ENCODE measurements around the gene ALDH9A1. TPM values are rescaled to one million over a fixed set of nuclear protein-coding genes. Genes with fewer than 3 reads are reported as not detected.

Gene ALDH9A1
- total RNA-seq (2012; rRNA removed) (43.7 and 101 TPM in 2 replicates), polyA plus RNA-seq (2012; rRNA removed) (40.1 and 43.5 TPM in 2 replicates), Bru-seq, nascent RNA (percentile 78 among the genes with signal in this experiment), BruChase-seq, experiment 1, labeled RNA remaining after a 6-hour chase (percentile 74 among the genes with signal in this experiment), BruChase-seq, experiment 2, labeled RNA remaining after a 2-hour chase (percentile 69 among the genes with signal in this experiment)
- 12.9 and 19.0 TPM in 2 replicates for polyA plus RNA-seq (2012; cell fraction: cytosol; rRNA removed)
- 8.8 and 44.9 TPM in 2 replicates for polyA plus RNA-seq (2012; cell fraction: nucleus; rRNA removed; ENCODE audit: low replicate concordance)
- long read RNA-seq, transcript ALDH9A1-201 (11 exons, 2,696 nt): major isoform, 117 of 124 reads
- long read RNA-seq, partial matches to known transcripts: 2 of 124 reads
- long read RNA-seq, other reads (novel, unspliced or antisense): 5 of 124 reads

DNA sequence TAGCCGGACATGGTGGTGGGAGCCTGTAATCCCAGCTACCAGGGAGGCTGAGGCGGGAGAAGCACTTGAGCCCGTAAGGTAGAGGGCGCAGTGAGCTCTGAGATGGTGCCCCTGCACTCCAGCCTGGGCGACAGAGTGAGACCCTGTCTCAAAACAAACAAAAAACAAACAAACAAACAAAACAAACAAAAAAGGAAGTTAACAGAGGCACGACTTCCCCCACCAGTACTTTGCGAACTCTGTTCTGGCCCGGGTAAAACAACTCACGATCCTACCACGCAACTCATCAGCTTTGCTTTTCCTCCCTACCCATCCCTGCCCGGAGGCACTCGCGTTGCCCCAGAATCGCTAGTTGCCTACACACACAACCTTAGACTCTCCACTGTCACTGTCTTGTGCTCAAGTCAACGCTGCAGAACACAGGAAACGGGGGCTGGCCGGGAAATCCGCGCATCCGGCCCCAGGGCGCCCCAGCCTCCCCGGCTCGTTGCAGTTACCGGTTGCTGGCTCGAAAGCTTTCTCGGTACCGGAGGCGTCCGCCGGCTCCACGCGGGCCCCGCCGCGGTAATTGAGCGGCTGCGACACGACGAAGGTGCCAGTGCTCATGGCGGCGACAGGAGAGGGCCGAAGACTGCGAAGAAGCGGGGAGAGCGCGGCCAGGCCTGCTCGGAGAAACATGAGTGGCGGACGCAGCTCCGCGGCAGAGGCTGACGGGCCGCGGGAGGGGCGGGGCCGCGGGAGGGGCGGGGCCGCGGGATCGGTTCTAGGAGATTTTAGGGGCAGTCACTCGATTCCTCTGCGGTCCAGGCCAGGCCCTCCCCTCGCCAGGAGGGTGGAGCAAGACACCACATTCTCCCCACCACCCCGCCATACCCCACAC lies at the start of gene ALDH9A1:
Gene ALDH9A1, minus strand, starts transcription at position 682 of the 880 bp plus-strand sequence. Its CDS starts 4 bp downstream, at position 678.
- TF ChIP-seq BHLHE40 (IDR thresholded peaks at IDR 0.05; ENCODE audit: low read depth, low read length) (no peak), RFX5 (IDR thresholded peaks at IDR 0.05; ENCODE audit: low read depth, low read length) (no peak), FOS (IDR thresholded peaks at IDR 0.05; ENCODE audit: low read depth, low read length) (no peak), POLR2A (IDR thresholded peaks at IDR 0.05; ENCODE audit: low read depth, low read length) (peak; percentile 61; the same call in 1 of the 2 replicates), CHD1 (IDR thresholded peaks at IDR 0.05; ENCODE audit: low read depth, low read length) (no peak), NFE2L2 (IDR thresholded peaks at IDR 0.05; ENCODE audit: low read depth, low read length) (no peak), MXI1 (IDR thresholded peaks at IDR 0.05; ENCODE audit: borderline replicate concordance, low read depth, low read length) (no peak), CEBPB (IDR thresholded peaks at IDR 0.05; ENCODE audit: low read depth, low read length) (no peak)
- TF ChIP-seq, protein P1, sequence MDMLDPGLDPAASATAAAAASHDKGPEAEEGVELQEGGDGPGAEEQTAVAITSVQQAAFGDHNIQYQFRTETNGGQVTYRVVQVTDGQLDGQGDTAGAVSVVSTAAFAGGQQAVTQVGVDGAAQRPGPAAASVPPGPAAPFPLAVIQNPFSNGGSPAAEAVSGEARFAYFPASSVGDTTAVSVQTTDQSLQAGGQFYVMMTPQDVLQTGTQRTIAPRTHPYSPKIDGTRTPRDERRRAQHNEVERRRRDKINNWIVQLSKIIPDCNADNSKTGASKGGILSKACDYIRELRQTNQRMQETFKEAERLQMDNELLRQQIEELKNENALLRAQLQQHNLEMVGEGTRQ (IDR thresholded peaks at IDR 0.05; ENCODE audit: low read depth, low read length): no peak
- TF ChIP-seq, protein P2, sequence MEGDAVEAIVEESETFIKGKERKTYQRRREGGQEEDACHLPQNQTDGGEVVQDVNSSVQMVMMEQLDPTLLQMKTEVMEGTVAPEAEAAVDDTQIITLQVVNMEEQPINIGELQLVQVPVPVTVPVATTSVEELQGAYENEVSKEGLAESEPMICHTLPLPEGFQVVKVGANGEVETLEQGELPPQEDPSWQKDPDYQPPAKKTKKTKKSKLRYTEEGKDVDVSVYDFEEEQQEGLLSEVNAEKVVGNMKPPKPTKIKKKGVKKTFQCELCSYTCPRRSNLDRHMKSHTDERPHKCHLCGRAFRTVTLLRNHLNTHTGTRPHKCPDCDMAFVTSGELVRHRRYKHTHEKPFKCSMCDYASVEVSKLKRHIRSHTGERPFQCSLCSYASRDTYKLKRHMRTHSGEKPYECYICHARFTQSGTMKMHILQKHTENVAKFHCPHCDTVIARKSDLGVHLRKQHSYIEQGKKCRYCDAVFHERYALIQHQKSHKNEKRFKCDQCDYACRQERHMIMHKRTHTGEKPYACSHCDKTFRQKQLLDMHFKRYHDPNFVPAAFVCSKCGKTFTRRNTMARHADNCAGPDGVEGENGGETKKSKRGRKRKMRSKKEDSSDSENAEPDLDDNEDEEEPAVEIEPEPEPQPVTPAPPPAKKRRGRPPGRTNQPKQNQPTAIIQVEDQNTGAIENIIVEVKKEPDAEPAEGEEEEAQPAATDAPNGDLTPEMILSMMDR (conservative IDR thresholded peaks at IDR 0.05; ENCODE audit: low read depth, low read length): peak; percentile 23; the same call in 1 of the 2 replicates
- TF ChIP-seq, protein P3, sequence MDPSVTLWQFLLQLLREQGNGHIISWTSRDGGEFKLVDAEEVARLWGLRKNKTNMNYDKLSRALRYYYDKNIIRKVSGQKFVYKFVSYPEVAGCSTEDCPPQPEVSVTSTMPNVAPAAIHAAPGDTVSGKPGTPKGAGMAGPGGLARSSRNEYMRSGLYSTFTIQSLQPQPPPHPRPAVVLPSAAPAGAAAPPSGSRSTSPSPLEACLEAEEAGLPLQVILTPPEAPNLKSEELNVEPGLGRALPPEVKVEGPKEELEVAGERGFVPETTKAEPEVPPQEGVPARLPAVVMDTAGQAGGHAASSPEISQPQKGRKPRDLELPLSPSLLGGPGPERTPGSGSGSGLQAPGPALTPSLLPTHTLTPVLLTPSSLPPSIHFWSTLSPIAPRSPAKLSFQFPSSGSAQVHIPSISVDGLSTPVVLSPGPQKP (IDR thresholded peaks at IDR 0.05; ENCODE audit: borderline replicate concordance, low read depth, low read length): no peak
- ATAC-seq (ENCODE audit: low read depth) (peak; percentile 96), DNase-seq (peak; percentile 76)
- peak within 1 kb of the TSS; percentile 94 for H3K27ac ChIP-seq (ENCODE audit: insufficient read depth, low read length)
- H3K36me3 ChIP-seq (ENCODE audit: control insufficient read depth, insufficient read depth, low read length): no peaks in the 10 kb centered on the region
- intact Hi-C loops (cut with micrococcal nuclease) (loop anchor here (1.0 kb wide), 3 partner anchors 66 to 97 kb away; partner anchors contain the start of gene TMCO1), dilution Hi-C loops (cut with HindIII; ENCODE audit: low sequenced_read_pairs, unreplicated experiment) (no loop called here), in situ Hi-C loops (cut with MboI; ENCODE audit: low sequenced_read_pairs) (no loop called here)
- no peaks in the 10 kb centered on the region for H3K9me3 ChIP-seq (ENCODE audit: control insufficient read depth, insufficient read depth, low read length)
- peak within 1 kb of the TSS; percentile 82 for H2AK9ac ChIP-seq (replicated peaks; ENCODE audit: low read depth, low read length, poor library complexity)
- peak within 1 kb of the TSS; percentile 65 to 89 for H4K8ac ChIP-seq (ENCODE audit: low read depth in 2 of 2, low read length in 2 of 2)
- peak within 1 kb of the TSS; percentile 80 for H3K18ac ChIP-seq (ENCODE audit: low read depth, low read length)
- peak within 1 kb of the TSS; percentile 87 for H3K9ac ChIP-seq (ENCODE audit: low read depth, low read length)
- H2AFZ ChIP-seq (replicated peaks; ENCODE audit: low read length, poor library complexity): peak within 1 kb of the TSS; percentile 96
- WGBS, 2 experiments (ENCODE audit: extremely low coverage in 2 of 2, insufficient read length in 1 of 2): 0% methylated on average over 13 of the region's 65 CpGs; no CpG with 5 or more reads in 1 of the 2 experiments
- ChIA-PET POLR2A (ENCODE audit: unreplicated experiment) (interaction anchor here (0.6 kb wide), 3 partner anchors 58 to 193 kb away, joined by 3 to 4 read pairs (median 3); no protein-coding TSS in a partner anchor), CTCF (interaction anchor here (0.6 to 0.9 kb wide), 5 partner anchors 10 to 209 kb away, joined by 3 read pairs; no protein-coding TSS in a partner anchor)
- H4K91ac ChIP-seq (ENCODE audit: insufficient read depth, low read depth, low read length): peak within 1 kb of the TSS; percentile 47
- BruUV-seq (replicated peaks): no TSS peak
- H4K5ac ChIP-seq (ENCODE audit: low read depth, low read length): peak within 1 kb of the TSS; percentile 84
- no peaks in the 10 kb centered on the region for H3K9me1 ChIP-seq (ENCODE audit: insufficient read depth, low read length)
- H2BK5ac ChIP-seq (ENCODE audit: low read depth, low read length, poor library complexity, severe bottlenecking): peak within 1 kb of the TSS; percentile 91
- no peaks in the 10 kb centered on the region for H3K27me3 ChIP-seq (ENCODE audit: control insufficient read depth, insufficient read depth, low read length)
- H2BK20ac ChIP-seq (ENCODE audit: low read depth, low read length): peak within 1 kb of the TSS; percentile 69; the same call in 1 of the 2 replicates
- peaks cover 2 to 27% of the 10 kb centered on the region in 2 experiments; a peak in 3 of 4 replicates for H3K79me1 ChIP-seq (ENCODE audit: low read depth in 1 of 2, low read length in 2 of 2)
- H2BK120ac ChIP-seq (ENCODE audit: low read depth, low read length): peak within 1 kb of the TSS; percentile 88
- peak within 1 kb of the TSS; percentile 70 for H3K4me3 ChIP-seq (ENCODE audit: insufficient read depth, low read depth, low read length)
- H3K4me1 ChIP-seq (ENCODE audit: control insufficient read depth, insufficient read depth, low read length): no peaks in the 10 kb centered on the region
- peak within 1 kb of the TSS; percentile 94 for H3K14ac ChIP-seq (replicated peaks; ENCODE audit: low read depth, low read length)
- H3K56ac ChIP-seq (ENCODE audit: extremely low read depth, insufficient read depth, low read length): peak within 1 kb of the TSS; percentile 64; the same call in 1 of the 2 replicates
- H3K4ac ChIP-seq (ENCODE audit: low read depth, low read length): peak within 1 kb of the TSS; percentile 93
- H2AK5ac ChIP-seq (ENCODE audit: low read depth, low read length): peak within 1 kb of the TSS; percentile 29; the same call in 1 of the 2 replicates
- peak within 1 kb of the TSS; percentile 96 for H3K23ac ChIP-seq (ENCODE audit: low read depth, low read length)
- H4K20me1 ChIP-seq (ENCODE audit: insufficient read depth, low read length): no peaks in the 10 kb centered on the region
- H2BK15ac ChIP-seq (ENCODE audit: low read depth, low read length): peak within 1 kb of the TSS; percentile 17; the same call in 1 of the 3 replicates
- peak within 1 kb of the TSS; percentile 96 for H3K4me2 ChIP-seq (ENCODE audit: low read depth, low read length)
